CD4-positive, alpha-beta T cell treated with Interleukin-15 for 4 hours (primary cell): Measurements from ENCODE around the gene NHLRC1.

Experiments
- DNase-seq: peaks from one replicate; pipeline ENCODE4 v3.0.0-alpha.2; 2020; ENCODE audit warnings: low spot score

NHLRC1 gene

GRCh38 chr6:18087396-18088165 is 34.9 kb downstream of the NHLRC1 start:
- DNase-seq, result no peak

- DNase-seq, result no peak
These were observed 41.3 kb downstream of the NHLRC1 start for GRCh38 chr6:18081025-18081668.

- DNase-seq, result no peak
These were observed 41.9 kb downstream of the NHLRC1 start for GRCh38 chr6:18080544-18080943.

GRCh38 chr6:18078866-18079265 is 43.6 kb downstream of the NHLRC1 start:
- DNase-seq, result no peak

- no peak for DNase-seq
These were observed 46.2 kb downstream of the NHLRC1 start for GRCh38 chr6:18076231-18076630.

GRCh38 chr6:18072841-18073240 is 49.6 kb downstream of the NHLRC1 start:
- DNase-seq, result no peak

- DNase-seq, result no peak
These were observed 52.0 kb downstream of the NHLRC1 start for GRCh38 chr6:18070486-18070885.
